Neural cell (in vitro differentiated cells): ENCODE measurements around the gene FHIT. TPM values are rescaled to one million over a fixed set of nuclear protein-coding genes. Genes with fewer than 3 reads are reported as not detected.

Experiments used
- H2AFZ ChIP-seq: fragments of 200-600, 300-800 bp; sonication (generic), shearing (Covaris generic); 2 replicates; pipeline ENCODE4 v1.6.0; 2014; ENCODE audit warnings: low read depth, mild to moderate bottlenecking, antibody characterized with exemption, low read length, moderate library complexity
- H3F3A ChIP-seq: fragments of 200-600 bp; shearing (Covaris generic); 2 replicates; pipeline ENCODE4 v1.6.1; 2016; ENCODE audit warnings: mild to moderate bottlenecking, moderate library complexity, mixed read lengths, antibody characterized with exemption, low read length; ENCODE audit not compliant: insufficient read depth, poor library complexity, severe bottlenecking
- H3K27ac ChIP-seq: fragments of 200-600, 300-800 bp; sonication (generic), shearing (Covaris generic); 2 replicates; pipeline ENCODE4 v1.5.1; 2014; ENCODE audit warnings: mild to moderate bottlenecking, low read length, moderate library complexity
- H3K27me3 ChIP-seq: fragments of 300-800, 200-600 bp; sonication (generic), shearing (Covaris generic); 2 replicates; pipeline ENCODE4 v1.6.0; 2014; ENCODE audit warnings: mild to moderate bottlenecking, low read depth, low read length, moderate library complexity; ENCODE audit not compliant: insufficient read depth
- H3K36me3 ChIP-seq: fragments of 300-800, 200-600 bp; sonication (generic), shearing (Covaris generic); 2 replicates; pipeline ENCODE4 v1.5.1; 2014; ENCODE audit warnings: mild to moderate bottlenecking, antibody characterized with exemption, low read length, moderate library complexity; ENCODE audit not compliant: insufficient read depth
- H3K4me2 ChIP-seq: fragments of 300-800, 200-600 bp; sonication (generic), shearing (Covaris generic); 2 replicates; pipeline ENCODE4 v1.6.0; 2014; ENCODE audit warnings: mild to moderate bottlenecking, low read length
- H3K4me3 ChIP-seq: fragments of 300-800, 200-600 bp; sonication (generic), shearing (Covaris generic); 2 replicates; pipeline ENCODE4 v1.5.1; 2014; ENCODE audit warnings: mild to moderate bottlenecking, low read length, moderate library complexity
- H3K79me2 ChIP-seq: fragments of 200-600 bp; shearing (Covaris generic); replicated peaks from 2 replicates; pipeline ENCODE4 v1.6.0; 2014; ENCODE audit warnings: mild to moderate bottlenecking, low read length, moderate library complexity; ENCODE audit not compliant: insufficient read depth
- H3K9ac ChIP-seq: fragments of 300-800, 200-600 bp; sonication (generic), shearing (Covaris generic); 2 replicates; pipeline ENCODE4 v1.6.1; 2016; ENCODE audit warnings: mild to moderate bottlenecking, low read length, mixed read lengths
- H3K9me2 ChIP-seq: fragments of 200-600 bp; shearing (Covaris generic); 2 replicates; pipeline ENCODE4 v1.6.1; 2016; ENCODE audit warnings: mild to moderate bottlenecking, low read length, mixed read lengths; ENCODE audit not compliant: insufficient read depth
- H3K9me3 ChIP-seq: fragments of 200-600, 300-800 bp; sonication (generic), shearing (Covaris generic); 2 replicates; pipeline ENCODE4 v1.6.1; 2016; ENCODE audit warnings: mild to moderate bottlenecking, mixed run types, low read length, moderate library complexity, mixed read lengths
- H4K20me1 ChIP-seq: fragments of 200-600 bp; shearing (Covaris generic); 2 replicates; pipeline ENCODE4 v1.6.1; 2016; ENCODE audit warnings: mild to moderate bottlenecking, mixed run types; ENCODE audit not compliant: insufficient read depth
- EP300 ChIP-seq: fragments of 450-650 bp; conservative IDR thresholded peaks from 2 replicates; pipeline ENCODE4 v1.6.1; 2014; ENCODE audit warnings: antibody characterized with exemption, mild to moderate bottlenecking, moderate library complexity; ENCODE audit not compliant: poor library complexity, severe bottlenecking
- EZH2 ChIP-seq: fragments of 200-600, 300-800 bp; shearing (Covaris generic), sonication (generic); IDR thresholded peaks from 2 replicates; pipeline ENCODE4 v1.6.1; 2014; ENCODE audit warnings: antibody characterized with exemption, low read length, borderline replicate concordance, mild to moderate bottlenecking; ENCODE audit not compliant: insufficient read depth, poor library complexity, severe bottlenecking
- MXI1 ChIP-seq: fragments of 450-650 bp; conservative IDR thresholded peaks from 2 replicates; pipeline ENCODE4 v1.6.1; 2014; ENCODE audit warnings: antibody characterized with exemption, mild to moderate bottlenecking; ENCODE audit not compliant: poor library complexity, severe bottlenecking
- POLR2AphosphoS5 ChIP-seq: IDR thresholded peaks from 2 replicates; pipeline ENCODE4 v1.6.1; 2012
- RAD21 ChIP-seq: fragments of 450-650 bp; conservative IDR thresholded peaks from 2 replicates; pipeline ENCODE4 v1.6.1; 2014; ENCODE audit warnings: antibody characterized with exemption, mild to moderate bottlenecking, moderate library complexity
- SMC3 ChIP-seq: fragments of 450-650 bp; conservative IDR thresholded peaks from 2 replicates; pipeline ENCODE4 v1.6.1; 2014; ENCODE audit warnings: antibody characterized with exemption, mild to moderate bottlenecking, moderate library complexity; ENCODE audit not compliant: poor library complexity
- TAF1 ChIP-seq: IDR thresholded peaks from 2 replicates; pipeline ENCODE4 v1.6.1; 2012; ENCODE audit warnings: low read depth
- polyA plus RNA-seq: library from polyadenylated mRNA; depleted of rRNA; stranded (reverse); fragments of >200 nt; gene quantifications from 2 replicates; pipeline ENCODE4 v1.2.3, GENCODE V29; 2014
- TF ChIP-seq, protein P1 (sequence below): fragments of 450-650 bp; IDR thresholded peaks from 2 replicates; pipeline ENCODE4 v1.5.1; 2014; ENCODE audit warnings: antibody characterized with exemption, mild to moderate bottlenecking, moderate library complexity; ENCODE audit not compliant: poor library complexity, severe bottlenecking
- TF ChIP-seq, protein P2 (sequence below): IDR thresholded peaks from 2 replicates; pipeline ENCODE4 v1.6.1; 2012; ENCODE audit warnings: borderline replicate concordance

Gene FHIT
- polyA plus RNA-seq, 1 donor from 2014 or later, result not detected

DNA sequence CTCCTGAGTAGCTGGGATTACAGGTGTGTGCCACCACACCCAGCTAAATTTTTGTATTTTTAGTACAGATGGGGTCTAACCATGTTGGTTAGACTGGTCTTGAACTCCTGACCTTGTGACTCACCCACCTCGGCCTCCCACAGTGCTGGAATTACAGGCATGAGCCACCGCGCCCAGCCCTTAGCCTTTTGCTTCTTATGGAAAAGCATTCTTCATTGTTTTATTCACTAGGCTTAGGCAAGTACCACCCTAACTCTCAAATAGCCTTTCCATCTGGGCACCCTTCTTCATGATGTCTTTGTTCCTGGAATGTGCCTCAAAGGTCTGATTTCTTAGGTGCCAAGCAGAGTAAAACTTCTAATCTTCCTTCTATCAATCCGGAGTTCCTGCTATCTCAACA is 641.8 kb downstream of the FHIT start:
- no peak overlapping the region for H3K4me2 ChIP-seq
- H3K79me2 ChIP-seq, result no peaks in the 10 kb centered on the region
- TF ChIP-seq SMC3 (no peak), RAD21 (no peak), MXI1 (no peak), EZH2 (no peak), EP300 (no peak)
- TF ChIP-seq, protein P1, sequence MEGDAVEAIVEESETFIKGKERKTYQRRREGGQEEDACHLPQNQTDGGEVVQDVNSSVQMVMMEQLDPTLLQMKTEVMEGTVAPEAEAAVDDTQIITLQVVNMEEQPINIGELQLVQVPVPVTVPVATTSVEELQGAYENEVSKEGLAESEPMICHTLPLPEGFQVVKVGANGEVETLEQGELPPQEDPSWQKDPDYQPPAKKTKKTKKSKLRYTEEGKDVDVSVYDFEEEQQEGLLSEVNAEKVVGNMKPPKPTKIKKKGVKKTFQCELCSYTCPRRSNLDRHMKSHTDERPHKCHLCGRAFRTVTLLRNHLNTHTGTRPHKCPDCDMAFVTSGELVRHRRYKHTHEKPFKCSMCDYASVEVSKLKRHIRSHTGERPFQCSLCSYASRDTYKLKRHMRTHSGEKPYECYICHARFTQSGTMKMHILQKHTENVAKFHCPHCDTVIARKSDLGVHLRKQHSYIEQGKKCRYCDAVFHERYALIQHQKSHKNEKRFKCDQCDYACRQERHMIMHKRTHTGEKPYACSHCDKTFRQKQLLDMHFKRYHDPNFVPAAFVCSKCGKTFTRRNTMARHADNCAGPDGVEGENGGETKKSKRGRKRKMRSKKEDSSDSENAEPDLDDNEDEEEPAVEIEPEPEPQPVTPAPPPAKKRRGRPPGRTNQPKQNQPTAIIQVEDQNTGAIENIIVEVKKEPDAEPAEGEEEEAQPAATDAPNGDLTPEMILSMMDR, result no peak
- TF ChIP-seq, protein P2, sequence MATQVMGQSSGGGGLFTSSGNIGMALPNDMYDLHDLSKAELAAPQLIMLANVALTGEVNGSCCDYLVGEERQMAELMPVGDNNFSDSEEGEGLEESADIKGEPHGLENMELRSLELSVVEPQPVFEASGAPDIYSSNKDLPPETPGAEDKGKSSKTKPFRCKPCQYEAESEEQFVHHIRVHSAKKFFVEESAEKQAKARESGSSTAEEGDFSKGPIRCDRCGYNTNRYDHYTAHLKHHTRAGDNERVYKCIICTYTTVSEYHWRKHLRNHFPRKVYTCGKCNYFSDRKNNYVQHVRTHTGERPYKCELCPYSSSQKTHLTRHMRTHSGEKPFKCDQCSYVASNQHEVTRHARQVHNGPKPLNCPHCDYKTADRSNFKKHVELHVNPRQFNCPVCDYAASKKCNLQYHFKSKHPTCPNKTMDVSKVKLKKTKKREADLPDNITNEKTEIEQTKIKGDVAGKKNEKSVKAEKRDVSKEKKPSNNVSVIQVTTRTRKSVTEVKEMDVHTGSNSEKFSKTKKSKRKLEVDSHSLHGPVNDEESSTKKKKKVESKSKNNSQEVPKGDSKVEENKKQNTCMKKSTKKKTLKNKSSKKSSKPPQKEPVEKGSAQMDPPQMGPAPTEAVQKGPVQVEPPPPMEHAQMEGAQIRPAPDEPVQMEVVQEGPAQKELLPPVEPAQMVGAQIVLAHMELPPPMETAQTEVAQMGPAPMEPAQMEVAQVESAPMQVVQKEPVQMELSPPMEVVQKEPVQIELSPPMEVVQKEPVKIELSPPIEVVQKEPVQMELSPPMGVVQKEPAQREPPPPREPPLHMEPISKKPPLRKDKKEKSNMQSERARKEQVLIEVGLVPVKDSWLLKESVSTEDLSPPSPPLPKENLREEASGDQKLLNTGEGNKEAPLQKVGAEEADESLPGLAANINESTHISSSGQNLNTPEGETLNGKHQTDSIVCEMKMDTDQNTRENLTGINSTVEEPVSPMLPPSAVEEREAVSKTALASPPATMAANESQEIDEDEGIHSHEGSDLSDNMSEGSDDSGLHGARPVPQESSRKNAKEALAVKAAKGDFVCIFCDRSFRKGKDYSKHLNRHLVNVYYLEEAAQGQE, result no peak
- H3K9me2 ChIP-seq, result no peaks in the 10 kb centered on the region
- no peaks in the 10 kb centered on the region for H4K20me1 ChIP-seq
- no peaks in the 10 kb centered on the region for H3F3A ChIP-seq
- no peaks in the 10 kb centered on the region for H3K9me3 ChIP-seq
- H3K27me3 ChIP-seq, result no peaks in the 10 kb centered on the region
- no peaks in the 10 kb centered on the region for H3K36me3 ChIP-seq
- H3K4me3 ChIP-seq, result no peak overlapping the region
- H3K27ac ChIP-seq, result no peak overlapping the region
- no peak overlapping the region for H2AFZ ChIP-seq
- no peak overlapping the region for H3K9ac ChIP-seq

DNA sequence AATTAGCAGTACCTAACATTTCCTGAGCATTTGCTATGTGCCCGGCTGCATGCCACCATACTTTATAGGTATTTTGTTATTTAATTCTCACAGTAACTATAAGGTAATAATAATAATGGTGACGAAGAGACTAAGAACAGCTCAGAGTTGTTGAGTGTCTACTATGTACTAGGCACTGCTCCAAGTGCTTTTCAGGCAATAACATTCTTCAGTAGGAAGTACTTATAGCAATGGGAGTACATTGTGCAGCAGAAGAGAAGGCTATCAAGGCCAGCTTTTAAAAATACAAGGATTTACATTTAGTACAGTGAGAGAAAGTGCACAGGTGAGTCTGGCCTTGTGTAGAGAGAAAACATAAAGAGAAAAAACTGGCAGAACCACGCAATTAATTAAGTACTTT is 647.4 kb downstream of the FHIT start:
- Histone ChIP-seq H3K9me3 (no peaks in the 10 kb centered on the region), H3K36me3 (no peaks in the 10 kb centered on the region), H3K9ac (no peak overlapping the region), H3K27ac (no peak overlapping the region), H2AFZ (no peak overlapping the region), H4K20me1 (no peaks in the 10 kb centered on the region), H3K9me2 (no peaks in the 10 kb centered on the region), H3K79me2 (no peaks in the 10 kb centered on the region), H3F3A (no peaks in the 10 kb centered on the region), H3K4me3 (no peak overlapping the region), H3K27me3 (no peaks in the 10 kb centered on the region), H3K4me2 (no peak overlapping the region)
- TF ChIP-seq EZH2 (no peak), EP300 (no peak), MXI1 (no peak), SMC3 (no peak), TAF1 (no peak), POLR2AphosphoS5 (no peak), RAD21 (no peak)
- TF ChIP-seq, protein P1, result no peak
- TF ChIP-seq, protein P2, result no peak
